Panc1 (cell line): ENCODE results near the gene CAMK2A. TPM values are rescaled to one million over a fixed set of nuclear protein-coding genes. Genes with fewer than 3 reads are reported as not detected.

Source experiments
- ATAC-seq: fragments of 200-7000 bp; cut with Tn5 transposase; 2 replicates; pipeline ENCODE4 v1.9.1; 2020; ENCODE audit warnings: mild to moderate bottlenecking, moderate library complexity
- BruUV-seq: library from RNA; stranded (reverse); fragments of 400-500 nt; replicated peaks from 2 replicates; lab custom pipeline; 2021; lab: Mats Ljungman, UMichigan
- CTCF ChIA-PET: fragments of 300-600 bp; sonication (Branson Sonifier 250); formaldehyde crosslinking; loops from one replicate; lab custom pipeline; 2022; ENCODE audit warnings: antibody characterized with exemption; lab: Charles Lee
- POLR2A ChIA-PET: fragments of 300-600 bp; sonication (Branson Sonifier 250); formaldehyde crosslinking; loops from one replicate; lab custom pipeline; 2022; ENCODE audit warnings: antibody characterized with exemption; lab: Charles Lee
- DNase-seq: peaks from one replicate; pipeline ENCODE4 v3.0.0-alpha.2; 2010; ENCODE audit warnings: low read depth, low spot score
- H3K27ac ChIP-seq: 2 replicates; pipeline ENCODE4 v1.5.1; 2011; ENCODE audit warnings: mild to moderate bottlenecking, low read length, inconsistent platforms
- H3K27me3 ChIP-seq: fragments of 200-500 bp; sonication (Bioruptor generic); 2 replicates; pipeline ENCODE4 v1.6.0; 2014; ENCODE audit warnings: low read length, inconsistent platforms; ENCODE audit not compliant: control insufficient read depth, insufficient read depth
- H3K36me3 ChIP-seq: fragments of 200-500 bp; sonication (Bioruptor generic); 2 replicates; pipeline ENCODE4 v1.5.1; 2014; ENCODE audit warnings: inconsistent platforms, mild to moderate bottlenecking, low read length, moderate library complexity; ENCODE audit not compliant: control insufficient read depth, insufficient read depth
- H3K4me1 ChIP-seq: 2 replicates; pipeline ENCODE4 v1.5.1; 2011; ENCODE audit warnings: inconsistent platforms, mild to moderate bottlenecking, low read length, moderate library complexity; ENCODE audit not compliant: control insufficient read depth, insufficient read depth
- H3K4me3 ChIP-seq, 2 experiments: 2 replicates each; pipeline ENCODE4 v1.5.1; 2011 to 2012; ENCODE audit warnings: low read depth in 2 of 2, low read length in 2 of 2, mild to moderate bottlenecking in 2 of 2, inconsistent platforms in 1 of 2, moderate library complexity in 1 of 2
- H3K9me3 ChIP-seq: fragments of 200-500 bp; sonication (Bioruptor generic); 2 replicates; pipeline ENCODE4 v1.5.1; 2014; ENCODE audit warnings: low read depth, mild to moderate bottlenecking, inconsistent platforms, low read length, moderate library complexity; ENCODE audit not compliant: control insufficient read depth, insufficient read depth
- POLR2AphosphoS5 ChIP-seq: IDR thresholded peaks from 2 replicates; pipeline ENCODE4 v1.6.1; 2012; ENCODE audit warnings: mild to moderate bottlenecking, low read depth, low read length, moderate library complexity
- SIN3A ChIP-seq: IDR thresholded peaks from 2 replicates; pipeline ENCODE4 v1.6.1; 2012; ENCODE audit warnings: low read depth, mild to moderate bottlenecking, low read length, moderate library complexity, borderline replicate concordance; ENCODE audit not compliant: insufficient read depth
- TCF7L2 ChIP-seq: IDR thresholded peaks from 2 replicates; pipeline ENCODE4 v1.6.1; 2011; ENCODE audit warnings: mild to moderate bottlenecking, low read depth, low read length, inconsistent platforms
- in situ Hi-C: cut with HindIII; loops from 2 replicates; pipeline ENCODE4 v1.10.0; 2016; ENCODE audit warnings: low sequenced_read_pairs, low pct_unique_long_range_greater_than_20kb
- intact Hi-C: fragments of 100-400 bp; cut with micrococcal nuclease; formaldehyde crosslinking; loops from one replicate; pipeline ENCODE4 v1.10.0; 2022; ENCODE audit not compliant: unreplicated experiment
- total RNA-seq: library from RNA; stranded (reverse); gene quantifications from one replicate; pipeline ENCODE4 v1.2.1, GENCODE V29; 2021; ENCODE audit not compliant: unreplicated experiment
- TF ChIP-seq, protein P1 (sequence below): fragments of 450-650 bp; IDR thresholded peaks from 2 replicates; pipeline ENCODE4 v1.5.1; 2017; ENCODE audit warnings: mild to moderate bottlenecking
- TF ChIP-seq, protein P2 (sequence below), 2 experiments: IDR thresholded peaks; 2 replicates each; pipeline ENCODE4 v1.6.1; 2011 to 2012; ENCODE audit warnings: low read depth in 2 of 2, control low read depth in 1 of 2, low read length in 1 of 2, mild to moderate bottlenecking in 1 of 2, moderate library complexity in 1 of 2; ENCODE audit not compliant: insufficient read depth in 1 of 2

CAMK2A gene
- total RNA-seq, 1 experiment from 2014 or later, result 0.51 TPM

DNA sequence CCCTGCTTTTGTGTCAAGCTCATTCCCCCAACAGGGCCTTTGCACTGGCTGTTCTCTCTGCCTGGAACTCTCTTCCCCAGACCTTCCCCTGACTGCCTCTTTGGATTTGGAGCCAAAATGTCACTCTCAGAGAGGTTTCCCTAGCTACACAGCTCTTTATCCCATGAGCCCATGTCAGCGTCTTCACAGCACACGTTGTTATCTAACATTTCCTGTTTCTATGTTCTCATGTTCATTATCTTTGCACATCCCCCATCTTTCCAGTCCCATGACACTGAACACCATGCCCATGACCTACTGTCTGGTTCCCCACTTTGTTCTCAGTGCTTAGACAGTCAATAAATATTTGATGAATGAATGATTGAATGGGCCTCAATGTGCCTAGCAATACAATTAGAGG, 39.5 kb upstream of the CAMK2A start:
- H3K4me3 ChIP-seq, result no peak overlapping the region
- CTCF ChIA-PET, result no interaction called here
- POLR2A ChIA-PET, result no interaction called here
- H3K4me1 ChIP-seq, result no peaks in the 10 kb centered on the region
- H3K27ac ChIP-seq, result no peak overlapping the region
- ATAC-seq, result no peak
- no TSS peak for BruUV-seq
- in situ Hi-C loops, result no loop called here
- no peaks in the 10 kb centered on the region for H3K36me3 ChIP-seq
- H3K27me3 ChIP-seq, result no peaks in the 10 kb centered on the region
- TF ChIP-seq POLR2AphosphoS5 (no peak), TCF7L2 (no peak), SIN3A (no peak)
- TF ChIP-seq, protein P1, sequence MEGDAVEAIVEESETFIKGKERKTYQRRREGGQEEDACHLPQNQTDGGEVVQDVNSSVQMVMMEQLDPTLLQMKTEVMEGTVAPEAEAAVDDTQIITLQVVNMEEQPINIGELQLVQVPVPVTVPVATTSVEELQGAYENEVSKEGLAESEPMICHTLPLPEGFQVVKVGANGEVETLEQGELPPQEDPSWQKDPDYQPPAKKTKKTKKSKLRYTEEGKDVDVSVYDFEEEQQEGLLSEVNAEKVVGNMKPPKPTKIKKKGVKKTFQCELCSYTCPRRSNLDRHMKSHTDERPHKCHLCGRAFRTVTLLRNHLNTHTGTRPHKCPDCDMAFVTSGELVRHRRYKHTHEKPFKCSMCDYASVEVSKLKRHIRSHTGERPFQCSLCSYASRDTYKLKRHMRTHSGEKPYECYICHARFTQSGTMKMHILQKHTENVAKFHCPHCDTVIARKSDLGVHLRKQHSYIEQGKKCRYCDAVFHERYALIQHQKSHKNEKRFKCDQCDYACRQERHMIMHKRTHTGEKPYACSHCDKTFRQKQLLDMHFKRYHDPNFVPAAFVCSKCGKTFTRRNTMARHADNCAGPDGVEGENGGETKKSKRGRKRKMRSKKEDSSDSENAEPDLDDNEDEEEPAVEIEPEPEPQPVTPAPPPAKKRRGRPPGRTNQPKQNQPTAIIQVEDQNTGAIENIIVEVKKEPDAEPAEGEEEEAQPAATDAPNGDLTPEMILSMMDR, result no peak
- TF ChIP-seq, protein P2, sequence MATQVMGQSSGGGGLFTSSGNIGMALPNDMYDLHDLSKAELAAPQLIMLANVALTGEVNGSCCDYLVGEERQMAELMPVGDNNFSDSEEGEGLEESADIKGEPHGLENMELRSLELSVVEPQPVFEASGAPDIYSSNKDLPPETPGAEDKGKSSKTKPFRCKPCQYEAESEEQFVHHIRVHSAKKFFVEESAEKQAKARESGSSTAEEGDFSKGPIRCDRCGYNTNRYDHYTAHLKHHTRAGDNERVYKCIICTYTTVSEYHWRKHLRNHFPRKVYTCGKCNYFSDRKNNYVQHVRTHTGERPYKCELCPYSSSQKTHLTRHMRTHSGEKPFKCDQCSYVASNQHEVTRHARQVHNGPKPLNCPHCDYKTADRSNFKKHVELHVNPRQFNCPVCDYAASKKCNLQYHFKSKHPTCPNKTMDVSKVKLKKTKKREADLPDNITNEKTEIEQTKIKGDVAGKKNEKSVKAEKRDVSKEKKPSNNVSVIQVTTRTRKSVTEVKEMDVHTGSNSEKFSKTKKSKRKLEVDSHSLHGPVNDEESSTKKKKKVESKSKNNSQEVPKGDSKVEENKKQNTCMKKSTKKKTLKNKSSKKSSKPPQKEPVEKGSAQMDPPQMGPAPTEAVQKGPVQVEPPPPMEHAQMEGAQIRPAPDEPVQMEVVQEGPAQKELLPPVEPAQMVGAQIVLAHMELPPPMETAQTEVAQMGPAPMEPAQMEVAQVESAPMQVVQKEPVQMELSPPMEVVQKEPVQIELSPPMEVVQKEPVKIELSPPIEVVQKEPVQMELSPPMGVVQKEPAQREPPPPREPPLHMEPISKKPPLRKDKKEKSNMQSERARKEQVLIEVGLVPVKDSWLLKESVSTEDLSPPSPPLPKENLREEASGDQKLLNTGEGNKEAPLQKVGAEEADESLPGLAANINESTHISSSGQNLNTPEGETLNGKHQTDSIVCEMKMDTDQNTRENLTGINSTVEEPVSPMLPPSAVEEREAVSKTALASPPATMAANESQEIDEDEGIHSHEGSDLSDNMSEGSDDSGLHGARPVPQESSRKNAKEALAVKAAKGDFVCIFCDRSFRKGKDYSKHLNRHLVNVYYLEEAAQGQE (IDR thresholded peaks at IDR 0.05; ENCODE audit: insufficient read depth in 1 of 2, low read depth in 2 of 2, low read length in 1 of 2), result no peak
- DNase-seq, result no peak
- intact Hi-C loops, result no loop called here
- H3K9me3 ChIP-seq, result no peaks in the 10 kb centered on the region

DNA sequence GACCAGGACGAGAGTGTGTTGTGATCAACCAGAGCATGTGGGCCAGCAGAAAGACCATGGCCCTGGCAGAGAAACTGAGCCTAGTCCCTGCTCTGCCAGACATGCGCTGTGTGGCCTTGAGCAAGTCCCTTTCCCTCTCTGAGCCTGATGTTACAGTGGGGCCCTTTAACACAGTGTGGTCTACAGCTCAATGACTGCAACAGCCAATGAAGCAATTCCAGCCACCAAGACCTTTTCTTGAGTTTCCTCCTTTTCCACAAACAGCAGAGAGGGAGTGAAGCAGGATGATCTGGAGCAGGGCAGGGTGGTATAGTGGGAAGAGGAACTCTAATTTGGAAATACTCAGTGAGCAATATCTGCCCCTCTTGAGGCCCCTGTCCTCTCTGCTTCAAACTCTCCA, 38.9 kb upstream of the CAMK2A start:
- in situ Hi-C loops (no loop called here), intact Hi-C loops (no loop called here)
- TF ChIP-seq, protein P1, result no peak
- TF ChIP-seq POLR2AphosphoS5, result no peak
- TF ChIP-seq SIN3A, result no peak
- TF ChIP-seq, protein P2 (IDR thresholded peaks at IDR 0.05; ENCODE audit: insufficient read depth in 1 of 2, low read depth in 2 of 2, low read length in 1 of 2), result no peak
- TF ChIP-seq TCF7L2, result no peak
- H3K9me3 ChIP-seq, result no peaks in the 10 kb centered on the region
- H3K36me3 ChIP-seq, result no peaks in the 10 kb centered on the region
- POLR2A ChIA-PET, result no interaction called here
- no peak overlapping the region for H3K4me3 ChIP-seq
- CTCF ChIA-PET, result no interaction called here
- no TSS peak for BruUV-seq
- no peak for ATAC-seq
- H3K27me3 ChIP-seq, result no peaks in the 10 kb centered on the region
- H3K4me1 ChIP-seq, result no peaks in the 10 kb centered on the region
- DNase-seq, result no peak
- no peak overlapping the region for H3K27ac ChIP-seq
